H1 (cell line): Measurements from ENCODE around the gene TTC32.

ENCODE experiments used
- CHD2 ChIP-seq: IDR thresholded peaks from 2 replicates; pipeline ENCODE4 v1.6.1; 2012; ENCODE audit warnings: low read length, improper control_type of control experiment
- EZH2 ChIP-seq: fragments of 200-600 bp; sonication (generic); IDR thresholded peaks from 2 replicates; pipeline ENCODE4 v1.7.1; 2012; ENCODE audit warnings: low read depth, mild to moderate bottlenecking, moderate library complexity, low read length, inconsistent platforms; ENCODE audit not compliant: severe bottlenecking
- KDM1A ChIP-seq: fragments of 200-600, 300-600 bp; sonication (generic); IDR thresholded peaks from 2 replicates; pipeline ENCODE4 v1.7.1; 2016; ENCODE audit warnings: mild to moderate bottlenecking, low read length, borderline replicate concordance
- MAFK ChIP-seq: IDR thresholded peaks from 2 replicates; pipeline ENCODE4 v1.6.1; 2012; ENCODE audit warnings: low read depth, mild to moderate bottlenecking, improper control_type of control experiment, low read length
- POLR2A ChIP-seq, 2 experiments: IDR thresholded peaks; 1 replicate in 1 of 2; 2 replicates in 1 of 2; pipeline ENCODE4 v1.6.1; 2011; ENCODE audit warnings: low read depth in 2 of 2, low read length in 2 of 2, mild to moderate bottlenecking in 2 of 2; ENCODE audit errors: control extremely low read depth in 1 of 2
- SP4 ChIP-seq: IDR thresholded peaks from 2 replicates; pipeline ENCODE4 v1.6.1; 2012; ENCODE audit warnings: low read length, inconsistent platforms
- TF ChIP-seq, protein P1 (sequence below): IDR thresholded peaks from 2 replicates; pipeline ENCODE4 v1.6.1; 2012; ENCODE audit warnings: inconsistent platforms
- TF ChIP-seq, protein P2 (sequence below), 3 experiments: IDR thresholded peaks; 1 replicate in 2 of 3; 2 replicates in 1 of 3; pipeline versions ENCODE4 v1.5.1 to v1.6.1; 2011; ENCODE audit warnings: low read length in 3 of 3, mild to moderate bottlenecking in 3 of 3, inconsistent platforms in 2 of 3, low read depth in 1 of 3, moderate library complexity in 1 of 3; ENCODE audit not compliant: insufficient read depth in 1 of 3; ENCODE audit errors: control extremely low read depth in 1 of 3

DNA sequence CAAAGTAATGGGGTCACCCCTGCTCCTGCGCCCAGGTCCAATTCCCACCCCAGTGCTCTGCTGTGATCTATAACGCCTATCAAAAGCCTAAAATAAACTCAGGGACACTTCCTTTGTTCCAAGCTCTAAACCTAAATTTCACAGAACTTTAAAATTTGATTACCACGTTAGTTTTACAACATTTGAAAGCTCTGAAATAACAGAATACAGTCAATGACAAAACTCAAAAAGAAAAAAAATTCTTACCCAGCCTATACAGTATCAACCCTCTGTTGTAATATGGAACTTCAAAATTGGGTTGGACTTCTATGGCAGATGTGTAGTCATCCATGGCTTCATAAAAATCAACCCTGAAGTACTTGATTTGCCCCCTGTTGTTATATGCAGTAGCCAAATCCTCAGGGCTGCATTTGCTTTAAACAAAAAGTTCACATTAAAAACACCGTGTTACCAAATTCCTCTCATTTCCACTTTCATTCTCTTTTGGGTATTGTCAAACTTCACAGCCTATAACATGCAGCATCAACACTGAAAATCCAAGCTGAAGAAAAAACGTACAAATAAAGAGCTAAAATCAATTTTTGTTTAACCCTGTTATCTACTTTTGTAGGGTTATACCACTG is 4.0 kb downstream of the TTC32 start:
- TF ChIP-seq KDM1A: no peak
- TF ChIP-seq, protein P1, sequence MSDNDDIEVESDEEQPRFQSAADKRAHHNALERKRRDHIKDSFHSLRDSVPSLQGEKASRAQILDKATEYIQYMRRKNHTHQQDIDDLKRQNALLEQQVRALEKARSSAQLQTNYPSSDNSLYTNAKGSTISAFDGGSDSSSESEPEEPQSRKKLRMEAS: no peak
- TF ChIP-seq SP4: no peak
- TF ChIP-seq, protein P2, sequence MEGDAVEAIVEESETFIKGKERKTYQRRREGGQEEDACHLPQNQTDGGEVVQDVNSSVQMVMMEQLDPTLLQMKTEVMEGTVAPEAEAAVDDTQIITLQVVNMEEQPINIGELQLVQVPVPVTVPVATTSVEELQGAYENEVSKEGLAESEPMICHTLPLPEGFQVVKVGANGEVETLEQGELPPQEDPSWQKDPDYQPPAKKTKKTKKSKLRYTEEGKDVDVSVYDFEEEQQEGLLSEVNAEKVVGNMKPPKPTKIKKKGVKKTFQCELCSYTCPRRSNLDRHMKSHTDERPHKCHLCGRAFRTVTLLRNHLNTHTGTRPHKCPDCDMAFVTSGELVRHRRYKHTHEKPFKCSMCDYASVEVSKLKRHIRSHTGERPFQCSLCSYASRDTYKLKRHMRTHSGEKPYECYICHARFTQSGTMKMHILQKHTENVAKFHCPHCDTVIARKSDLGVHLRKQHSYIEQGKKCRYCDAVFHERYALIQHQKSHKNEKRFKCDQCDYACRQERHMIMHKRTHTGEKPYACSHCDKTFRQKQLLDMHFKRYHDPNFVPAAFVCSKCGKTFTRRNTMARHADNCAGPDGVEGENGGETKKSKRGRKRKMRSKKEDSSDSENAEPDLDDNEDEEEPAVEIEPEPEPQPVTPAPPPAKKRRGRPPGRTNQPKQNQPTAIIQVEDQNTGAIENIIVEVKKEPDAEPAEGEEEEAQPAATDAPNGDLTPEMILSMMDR (IDR thresholded peaks at IDR 0.05; ENCODE audit: control extremely low read depth in 1 of 3, insufficient read depth in 1 of 3, low read depth in 1 of 3, low read length in 3 of 3): no peak
- no peak for TF ChIP-seq MAFK
- TF ChIP-seq EZH2: no peak
- no peak for TF ChIP-seq CHD2
- no peak for TF ChIP-seq POLR2A (IDR thresholded peaks at IDR 0.05; ENCODE audit: control extremely low read depth in 1 of 2, low read depth in 2 of 2, low read length in 2 of 2)
